Fibroblast of skin of right quadriceps (primary cell): Measurements from ENCODE around the gene GSTM1.

Experiments used
- DNase-seq: peaks from one replicate; pipeline ENCODE4 v3.0.0-alpha.2; 2013

The GSTM1 gene

GRCh38 chr1:109687641-109688499, at the start of gene GSTM1:
Gene GSTM1, plus strand, starts transcription at chr1:109687817. Its CDS starts 57 bp downstream, at chr1:109687874.
- peak; percentile 77 for DNase-seq

GRCh38 chr1:109639063-109639840, 48.4 kb upstream of the GSTM1 start:
- no peak for DNase-seq

GRCh38 chr1:109639841-109640184, 47.8 kb upstream of the GSTM1 start:
- no peak for DNase-seq

- DNase-seq: peak; percentile 52
These were observed 47.2 kb upstream of the GSTM1 start for GRCh38 chr1:109640285-109640865.

- no peak for DNase-seq
These were observed 46.4 kb upstream of the GSTM1 start for GRCh38 chr1:109641078-109641740.

GRCh38 chr1:109641861-109642260, 45.8 kb upstream of the GSTM1 start:
- no peak for DNase-seq

GRCh38 chr1:109642626-109643025, 45.0 kb upstream of the GSTM1 start:
- no peak for DNase-seq

- DNase-seq: peak; percentile 68
These were observed 44.0 kb upstream of the GSTM1 start for GRCh38 chr1:109643385-109644230.

GRCh38 chr1:109644670-109645069, 42.9 kb upstream of the GSTM1 start:
- DNase-seq: no peak

- no peak for DNase-seq
These were observed 38.1 kb upstream of the GSTM1 start for GRCh38 chr1:109649491-109649914.

- peak; percentile 50 for DNase-seq
These were observed 37.0 kb upstream of the GSTM1 start for GRCh38 chr1:109650609-109651008.

- no peak for DNase-seq
These were observed 35.2 kb upstream of the GSTM1 start for GRCh38 chr1:109652402-109652801.

- DNase-seq: no peak
These were observed 34.3 kb upstream of the GSTM1 start for GRCh38 chr1:109653306-109653705.

- no peak for DNase-seq
These were observed 33.1 kb upstream of the GSTM1 start for GRCh38 chr1:109654519-109654918.

- DNase-seq: peak; percentile 73
These were observed 31.8 kb upstream of the GSTM1 start, which contains the start of gene GSTM4 for GRCh38 chr1:109655615-109656519. Gene GSTM4, plus strand, starts transcription at chr1:109656099. Its CDS starts 291 bp downstream, at chr1:109656390.

- no peak for DNase-seq
These were observed 30.2 kb upstream of the GSTM1 start for GRCh38 chr1:109657395-109657794.

- DNase-seq: no peak
These were observed 29.6 kb upstream of the GSTM1 start for GRCh38 chr1:109657970-109658369.

- no peak for DNase-seq
These were observed 29.0 kb upstream of the GSTM1 start for GRCh38 chr1:109658533-109659042.

- no peak for DNase-seq
These were observed 28.5 kb upstream of the GSTM1 start for GRCh38 chr1:109659145-109659544.

GRCh38 chr1:109659997-109660690, 27.5 kb upstream of the GSTM1 start:
- no peak for DNase-seq
